Smooth muscle cell of the brain vasculature (primary cell): ENCODE results near the gene ANP32E.
"Not testable (repeated sequence)": the region's sequence is repeated elsewhere in the genome, so short reads cannot be mapped to it uniquely, and the experiment has no call there.

Experiments
- DNase-seq: peaks from one replicate; pipeline ENCODE4 v3.0.0-alpha.2; 2012; ENCODE audit warnings: low read depth, low spot score

ANP32E gene

GRCh38 chr1:150213170-150214098, 22.5 kb downstream of the ANP32E start:
- peak; percentile 81 for DNase-seq

DNA sequence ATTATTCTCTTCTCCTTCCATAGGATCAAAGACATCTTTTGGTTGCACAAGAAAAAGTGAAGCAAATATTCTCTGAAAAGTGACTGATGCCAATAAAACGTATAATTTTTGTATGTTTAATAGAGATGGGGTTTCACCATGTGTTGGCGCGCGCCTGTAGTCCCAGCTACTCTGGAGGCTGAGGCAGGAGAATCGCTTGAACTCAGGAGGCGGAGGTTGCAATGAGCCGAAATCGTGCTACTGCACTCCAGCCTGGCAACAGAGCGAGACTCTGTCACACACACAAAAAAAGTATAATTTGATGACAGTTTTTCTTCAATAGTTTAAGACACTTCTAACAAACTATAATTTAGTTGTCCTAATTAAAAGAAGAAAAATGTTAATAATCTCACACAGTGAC, 23.8 kb downstream of the ANP32E start:
- no peak for DNase-seq

DNA sequence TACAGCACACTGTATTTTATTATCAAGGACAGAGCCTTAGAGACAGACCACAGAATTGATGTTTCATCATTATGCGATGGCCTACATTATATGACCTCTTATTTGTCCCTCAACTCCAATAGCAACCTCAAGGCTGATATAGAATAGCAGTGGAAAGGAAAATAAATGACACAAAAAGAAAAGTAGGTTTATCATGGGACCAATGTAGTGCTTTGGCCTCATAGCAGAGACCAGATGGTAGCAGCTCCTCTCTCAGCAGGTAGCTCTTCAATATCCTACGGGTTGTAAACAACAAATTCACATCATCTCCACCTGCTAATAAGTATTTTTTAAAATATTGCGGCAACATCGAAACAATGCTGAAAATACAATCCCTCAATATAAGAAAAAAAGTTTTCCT, 25.2 kb downstream of the ANP32E start:
- DNase-seq, result no peak

- no peak for DNase-seq
Observed at GRCh38 chr1:150210091-150210490, 25.8 kb downstream of the ANP32E start.

- DNase-seq, result not testable (repeated sequence)
Observed at GRCh38 chr1:150208460-150208859, 27.5 kb downstream of the ANP32E start.

GRCh38 chr1:150207281-150207971, 28.5 kb downstream of the ANP32E start:
- no peak for DNase-seq

GRCh38 chr1:150196417-150196816, 39.5 kb downstream of the ANP32E start:
- DNase-seq, result no peak

GRCh38 chr1:150194381-150195031, 41.4 kb downstream of the ANP32E start:
- DNase-seq, result no peak

DNA sequence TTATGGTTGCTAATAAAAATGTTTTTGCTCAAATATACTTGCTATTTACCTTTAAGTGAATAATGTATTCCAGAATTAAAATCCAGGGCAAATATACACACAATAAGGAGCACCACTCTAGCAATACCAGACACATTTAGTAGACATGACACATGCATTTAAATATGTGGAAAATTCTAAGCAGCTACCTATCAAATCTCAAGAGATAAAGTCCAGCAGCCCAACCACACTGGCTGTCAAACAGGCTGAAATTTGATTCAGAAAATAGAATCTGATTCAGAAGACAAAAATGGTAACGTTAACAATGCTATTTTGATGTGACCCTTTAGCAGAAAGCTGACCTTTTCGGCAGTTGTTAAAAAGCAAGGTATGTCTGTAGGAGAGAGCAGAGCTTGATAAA, 43.9 kb downstream of the ANP32E start:
- DNase-seq, result no peak

- DNase-seq, result no peak
Observed at GRCh38 chr1:150187560-150187931, 48.4 kb downstream of the ANP32E start.

DNA sequence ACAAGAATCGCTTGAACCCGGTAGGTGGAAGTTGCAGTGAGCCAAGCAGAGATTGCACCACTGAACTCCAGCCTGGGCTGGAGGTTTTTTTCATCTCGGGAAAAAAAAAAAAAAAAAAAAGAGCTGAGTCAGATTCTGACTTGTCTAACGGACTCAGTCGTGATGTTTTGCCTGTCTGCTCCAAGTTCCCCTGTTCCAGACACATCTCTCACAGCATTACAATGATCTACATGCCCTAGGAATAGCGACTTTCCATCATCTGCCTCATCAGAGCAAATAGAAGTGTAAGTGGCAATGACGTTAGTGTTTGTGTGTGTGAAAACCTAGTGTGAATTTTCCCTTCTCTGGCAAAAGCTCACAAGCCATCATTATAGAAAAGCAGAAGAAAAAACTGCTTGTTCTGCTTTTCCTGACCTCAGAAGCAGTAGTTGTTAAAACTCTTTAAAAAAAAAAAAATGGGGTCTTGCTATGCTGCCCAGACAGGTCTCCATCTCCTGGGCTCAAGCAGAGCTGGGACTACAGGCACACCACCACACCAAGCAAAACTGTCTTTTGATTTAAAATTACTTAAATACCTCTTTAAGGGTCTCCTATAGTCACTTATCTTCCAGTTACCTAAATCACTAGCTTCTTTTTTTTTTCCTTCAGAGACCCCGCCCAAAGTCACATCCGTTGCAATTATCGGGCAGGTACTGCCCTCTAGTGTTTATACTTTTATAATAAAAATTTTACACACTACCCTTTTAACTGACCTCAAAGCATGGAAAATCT, 48.9 kb downstream of the ANP32E start:
- DNase-seq, result no peak

GRCh38 chr1:150186438-150186788, 49.5 kb downstream of the ANP32E start:
- not testable (repeated sequence) for DNase-seq

DNA sequence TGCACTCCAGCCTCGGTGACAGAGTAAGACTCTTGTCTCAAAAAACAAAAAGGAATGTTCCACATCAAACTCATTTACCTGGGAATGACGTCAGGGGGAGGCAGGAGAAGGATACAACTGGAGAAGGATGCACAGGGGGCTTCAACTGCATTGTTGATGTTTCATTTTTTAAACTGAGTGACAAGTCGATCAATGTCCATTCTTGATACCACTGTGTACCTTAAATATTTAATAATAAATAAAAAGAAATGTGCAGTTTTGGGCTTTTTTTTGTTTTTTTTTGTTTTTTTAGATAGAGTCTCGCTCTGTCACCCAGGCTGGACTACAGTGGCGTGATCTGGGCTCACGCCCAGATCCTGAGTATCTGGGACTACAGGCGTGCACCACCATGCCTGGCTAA, 50.4 kb downstream of the ANP32E start:
- no peak for DNase-seq

DNA sequence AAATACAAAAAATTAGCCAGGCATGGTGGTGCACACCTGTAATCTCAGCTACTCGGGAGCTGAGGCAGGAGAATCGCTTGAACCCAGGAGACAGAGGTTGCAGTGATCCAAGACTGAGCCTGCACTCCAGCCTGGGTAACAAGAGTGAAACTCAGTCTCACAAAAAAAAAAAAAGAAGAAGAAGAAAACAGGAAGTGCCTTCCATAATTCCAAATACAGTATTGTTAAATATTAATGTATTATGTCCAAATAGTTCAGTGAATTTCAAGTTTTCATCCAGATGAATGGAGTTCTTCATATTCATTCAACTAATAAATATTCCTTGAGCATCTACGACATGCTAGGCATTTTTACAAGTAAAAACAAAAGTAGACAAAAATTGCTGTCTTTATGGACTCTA, 52.9 kb downstream of the ANP32E start:
- no peak for DNase-seq

DNA sequence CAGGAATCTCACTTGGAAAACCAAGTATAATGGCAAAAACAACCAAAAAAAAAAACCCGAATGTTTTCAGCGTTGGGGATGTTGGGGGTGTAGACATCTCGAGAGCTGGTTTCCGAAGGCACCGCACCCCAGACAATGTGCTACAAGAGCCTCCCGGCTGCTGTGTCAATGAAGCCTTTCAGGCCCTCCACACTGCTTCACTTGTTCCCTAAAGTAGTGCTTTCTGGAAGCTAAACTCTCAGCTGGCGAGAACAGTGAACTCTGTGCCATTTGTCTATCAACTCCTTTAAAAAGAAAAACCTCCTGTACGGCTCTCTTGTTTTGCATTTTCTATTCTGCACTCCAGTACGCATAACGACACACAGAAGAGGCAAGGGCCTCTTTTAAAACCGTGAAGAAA, 53.7 kb downstream of the ANP32E start:
- no peak for DNase-seq

GRCh38 chr1:150180474-150180873, 55.4 kb downstream of the ANP32E start:
- no peak for DNase-seq

GRCh38 chr1:150179867-150180266, 56.0 kb downstream of the ANP32E start:
- no peak for DNase-seq

DNA sequence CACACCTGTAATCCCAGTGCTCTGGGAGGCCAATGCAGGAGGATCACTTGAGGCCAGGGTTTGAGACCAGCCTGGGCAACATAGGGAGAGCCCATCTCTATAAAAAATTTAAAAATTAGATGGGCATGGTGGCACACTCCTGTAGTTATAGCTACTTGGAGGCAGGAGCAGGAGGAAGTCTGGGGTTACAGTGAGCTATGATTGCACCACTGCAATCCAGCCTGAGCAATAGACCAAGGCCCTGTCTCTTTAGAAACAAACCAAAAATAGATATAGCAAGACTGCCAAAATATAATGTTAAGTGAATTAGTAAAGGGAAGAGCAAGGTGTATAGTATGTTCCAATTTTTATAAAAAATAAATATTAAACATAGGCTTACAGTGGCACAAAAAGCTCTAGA, 57.4 kb downstream of the ANP32E start:
- DNase-seq, result no peak

GRCh38 chr1:150176593-150176992, 59.3 kb downstream of the ANP32E start:
- no peak for DNase-seq

GRCh38 chr1:150173141-150173585, 62.7 kb downstream of the ANP32E start:
- DNase-seq, result no peak

DNA sequence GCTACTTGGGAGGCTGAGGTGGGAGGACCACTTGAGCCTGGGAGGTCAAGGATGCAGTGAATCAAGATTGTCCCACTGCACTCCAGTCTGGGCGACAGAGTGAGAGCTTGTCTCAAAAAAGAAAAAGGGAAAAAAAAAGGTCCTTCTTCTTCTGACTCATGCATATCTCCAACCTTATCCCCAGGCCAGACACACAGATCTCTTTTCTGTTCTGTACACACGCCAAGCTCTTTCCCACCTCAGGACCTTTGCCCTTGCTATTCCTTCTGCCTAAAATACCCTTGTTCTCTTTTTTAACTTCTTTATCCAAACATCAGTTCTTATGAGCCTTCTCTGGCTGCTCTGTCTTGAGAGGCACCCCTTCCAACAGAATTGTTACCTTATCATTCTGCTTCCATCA, 64.1 kb downstream of the ANP32E start:
- no peak for DNase-seq
